GM10847 (cell line): Measurements from ENCODE around the gene KIAA1217.

ENCODE experiments used
- POLR2A ChIP-seq: IDR thresholded peaks from 2 replicates; pipeline ENCODE4 v1.6.1; 2011; ENCODE audit not compliant: insufficient read length; ENCODE audit errors: extremely low read depth

KIAA1217 gene

DNA sequence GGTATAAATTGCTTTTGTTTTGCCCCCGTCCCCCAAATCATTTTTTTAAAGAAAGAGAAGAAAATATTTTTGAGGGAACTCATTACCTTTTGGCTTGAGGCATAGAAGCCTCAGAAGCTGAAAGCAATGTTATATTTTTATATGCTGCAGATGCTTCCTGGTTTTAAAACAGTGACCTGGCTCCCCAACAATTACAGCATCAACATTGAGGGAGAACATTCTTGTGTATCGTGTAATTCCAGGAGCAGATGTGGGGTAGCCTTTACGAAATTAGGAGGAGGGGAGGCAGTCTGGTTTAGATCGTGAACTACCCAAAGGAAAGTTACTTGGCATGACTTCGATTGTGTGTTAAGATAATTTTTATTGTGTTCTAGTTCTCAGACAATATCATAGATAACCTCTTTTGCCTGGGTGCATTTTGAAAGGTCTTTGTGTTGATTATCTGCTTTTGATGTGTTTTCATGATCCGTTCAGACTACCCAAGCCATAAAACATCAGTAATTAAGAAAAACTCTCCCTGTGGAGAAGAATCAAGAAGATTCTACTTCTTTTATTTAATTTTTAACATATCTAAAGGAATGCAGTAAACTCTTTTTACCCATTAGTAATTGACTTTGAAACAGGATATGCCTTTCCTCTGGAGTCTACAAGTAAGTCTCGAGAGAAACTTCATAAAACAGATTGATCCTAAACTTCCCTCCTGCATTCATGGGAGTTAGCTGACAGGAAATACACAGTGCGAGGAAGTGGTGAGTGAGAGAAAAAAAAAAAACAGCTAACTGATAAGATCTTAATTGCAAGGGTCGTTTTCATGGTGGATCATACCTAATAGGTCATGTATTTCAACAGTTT, 141.4 kb downstream of the KIAA1217 start:
- TF ChIP-seq POLR2A = no peak

DNA sequence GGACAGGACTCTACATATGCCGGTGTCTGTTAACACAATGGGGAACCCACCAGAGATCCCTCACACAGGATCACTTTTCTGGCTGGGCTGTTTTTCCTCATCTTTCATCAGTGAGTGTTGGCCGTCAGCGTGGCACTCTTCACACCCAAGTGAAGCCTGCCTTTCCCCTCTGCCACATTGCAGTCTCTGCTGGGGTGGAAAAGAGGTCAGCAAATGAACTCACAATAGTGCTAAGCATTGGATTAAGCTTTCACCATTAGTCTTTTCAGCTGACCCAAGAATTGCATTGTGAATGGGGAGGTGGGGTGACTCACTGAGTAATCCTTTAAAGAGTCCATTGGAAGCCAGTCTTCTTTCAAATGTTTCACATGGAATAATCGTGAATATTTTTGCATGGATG, 143.0 kb downstream of the KIAA1217 start:
- no peak for TF ChIP-seq POLR2A

DNA sequence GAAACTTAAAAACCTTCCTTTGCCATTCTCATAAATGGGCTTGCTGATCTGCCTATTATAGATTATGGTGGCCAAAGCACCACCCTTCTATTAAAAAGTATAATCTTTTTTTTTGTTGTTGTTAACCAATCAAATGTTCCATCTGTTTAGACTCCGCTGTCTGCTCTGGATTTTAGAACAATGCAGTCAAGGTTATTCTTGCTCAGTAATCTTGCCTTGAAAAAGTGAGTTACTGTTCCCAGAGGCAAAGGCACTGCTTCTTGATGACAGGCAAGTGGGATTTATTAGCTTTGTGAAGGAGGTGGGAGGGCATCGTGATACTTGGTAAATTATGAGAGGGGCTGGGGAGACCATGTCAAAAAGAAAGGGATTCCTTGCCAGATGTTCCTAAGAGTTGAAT, 143.5 kb downstream of the KIAA1217 start:
- TF ChIP-seq POLR2A = no peak

DNA sequence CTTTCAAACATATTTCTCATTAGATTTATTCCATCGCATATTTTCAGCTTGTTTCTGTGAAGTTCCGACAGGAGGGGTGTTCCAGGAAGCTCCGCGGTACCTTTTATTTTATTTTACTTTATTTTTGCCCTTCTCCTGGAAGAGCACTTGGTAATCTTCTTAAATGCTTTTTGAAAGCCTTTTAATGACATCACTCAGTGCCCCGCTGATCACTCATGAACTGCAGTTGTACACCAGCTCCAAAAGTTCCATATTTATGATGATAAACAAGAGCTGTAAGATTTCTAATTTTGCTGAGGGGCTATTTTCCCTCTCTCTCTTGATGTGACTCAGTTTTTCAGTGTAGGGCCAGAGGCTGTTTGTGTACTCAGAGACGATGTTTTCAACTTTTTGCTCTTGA, 144.4 kb downstream of the KIAA1217 start:
- TF ChIP-seq POLR2A = no peak

DNA sequence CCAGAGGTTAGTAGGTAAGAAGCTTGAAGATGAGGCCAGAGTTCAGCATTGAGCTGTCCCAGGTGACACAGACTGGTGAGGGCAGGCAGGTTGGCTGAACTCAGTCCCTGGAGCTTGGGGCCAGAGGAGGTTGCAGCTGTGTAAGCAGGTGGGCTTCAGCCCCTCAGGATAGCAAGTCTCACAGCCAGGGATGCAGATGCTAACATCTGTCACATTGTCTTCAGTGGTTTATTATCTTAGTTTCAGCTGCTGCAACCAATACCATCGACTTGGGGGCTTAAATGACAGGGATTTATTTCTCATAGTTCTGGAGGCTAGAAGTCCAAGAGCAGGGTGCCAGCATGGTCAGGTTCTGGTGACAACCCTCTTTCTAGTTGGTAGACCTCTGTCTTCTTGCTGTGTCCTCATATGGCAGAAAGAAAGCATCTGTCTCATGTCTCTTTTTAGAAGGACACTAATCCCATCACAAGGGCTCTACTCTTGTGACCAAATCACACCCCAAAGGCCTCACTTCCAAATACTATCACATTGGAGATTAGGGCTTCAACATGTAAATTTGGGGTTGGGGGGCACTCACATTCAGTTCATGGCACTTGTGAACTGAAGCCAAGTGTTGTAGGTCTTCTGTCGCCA, 146.2 kb downstream of the KIAA1217 start:
- no peak for TF ChIP-seq POLR2A

DNA sequence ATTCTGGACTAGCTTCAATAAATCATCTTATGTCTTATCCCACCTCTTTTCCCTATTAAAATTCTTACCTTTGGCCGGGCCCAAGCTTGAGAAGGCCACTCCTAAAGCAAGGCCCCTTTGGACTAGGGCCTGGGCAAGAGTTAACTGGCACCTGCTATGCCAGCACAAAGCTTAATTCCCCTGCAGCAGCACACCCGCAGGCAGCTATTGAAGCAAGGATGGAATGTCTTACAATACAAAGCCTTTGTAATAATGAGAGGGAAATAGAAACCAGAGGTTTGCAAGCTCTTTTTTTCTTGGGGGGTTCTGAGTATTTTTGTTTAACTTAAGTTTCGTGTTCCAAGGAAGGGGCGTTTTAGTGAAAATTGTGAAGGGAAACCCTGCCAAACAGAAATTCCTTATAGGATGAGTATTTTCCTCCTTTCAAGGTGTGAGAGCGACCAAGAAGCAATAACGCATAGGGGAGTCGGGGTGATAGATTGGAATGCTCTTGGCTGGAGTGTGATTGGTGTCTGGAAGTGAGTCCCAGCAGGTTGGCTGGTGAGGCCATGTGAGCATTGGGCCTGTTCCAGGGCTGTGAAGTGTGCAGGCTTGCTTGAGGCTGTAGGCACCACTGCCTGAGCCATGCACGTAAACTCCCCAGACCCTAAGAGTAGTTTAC, 148.5 kb downstream of the KIAA1217 start:
- TF ChIP-seq POLR2A = no peak

DNA sequence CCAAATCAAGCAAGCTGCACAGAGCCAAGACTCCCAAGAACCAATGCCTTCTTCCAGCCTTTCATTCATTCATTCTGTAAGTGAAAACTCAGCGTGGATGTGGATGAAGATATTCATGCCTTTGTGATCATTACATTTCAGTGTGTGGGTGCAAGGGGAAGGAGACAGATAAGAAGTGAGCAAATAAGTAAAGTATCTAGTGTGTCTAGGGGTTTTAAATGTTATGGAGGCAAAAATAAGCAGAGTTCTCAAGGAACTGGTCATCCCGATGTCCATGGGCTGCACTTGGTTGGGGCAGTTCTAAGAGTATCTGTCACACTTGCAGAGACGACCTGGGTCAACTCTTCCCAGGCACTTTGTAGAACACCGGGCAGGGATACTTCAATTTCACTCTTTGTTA, 149.1 kb downstream of the KIAA1217 start:
- TF ChIP-seq POLR2A = no peak

DNA sequence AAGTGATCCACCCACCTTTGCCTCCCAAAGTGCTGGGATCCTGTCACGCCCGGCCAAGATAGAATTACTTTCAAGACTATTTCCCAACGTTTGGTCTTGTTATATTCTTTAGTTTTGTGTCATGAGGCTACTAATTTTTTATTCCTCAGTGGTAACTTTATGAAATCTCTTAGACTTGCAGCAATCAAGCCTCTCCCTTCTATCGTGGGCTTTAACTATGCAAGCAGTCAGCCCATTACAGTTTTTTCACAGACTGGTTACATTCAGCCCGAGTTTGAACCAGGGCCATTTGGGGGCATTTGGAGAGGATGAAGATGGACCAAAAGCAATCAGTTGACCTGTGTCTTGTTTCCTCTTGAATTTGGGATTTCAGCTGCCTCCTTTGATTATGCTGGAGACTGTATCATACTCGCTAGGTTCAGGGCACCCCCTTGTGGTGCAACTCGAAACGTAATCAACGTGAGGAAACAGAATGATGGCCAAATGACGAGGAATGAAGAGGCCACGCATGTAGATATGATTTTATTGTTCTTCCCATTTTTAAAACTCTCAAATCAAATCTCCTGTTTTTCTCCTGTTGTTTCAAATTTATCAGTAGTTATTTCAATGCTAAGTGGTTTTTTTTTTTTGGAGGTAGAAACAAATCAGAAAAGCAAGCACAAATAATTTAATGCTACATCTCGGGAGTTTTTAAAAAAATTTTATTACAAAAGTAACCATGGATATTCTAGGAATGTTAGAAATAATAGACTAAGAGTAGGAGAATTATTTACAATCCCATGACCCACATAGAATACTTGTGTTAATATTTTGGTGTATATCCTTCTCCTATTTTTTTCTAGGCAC, 151.6 kb downstream of the KIAA1217 start:
- TF ChIP-seq POLR2A = no peak

DNA sequence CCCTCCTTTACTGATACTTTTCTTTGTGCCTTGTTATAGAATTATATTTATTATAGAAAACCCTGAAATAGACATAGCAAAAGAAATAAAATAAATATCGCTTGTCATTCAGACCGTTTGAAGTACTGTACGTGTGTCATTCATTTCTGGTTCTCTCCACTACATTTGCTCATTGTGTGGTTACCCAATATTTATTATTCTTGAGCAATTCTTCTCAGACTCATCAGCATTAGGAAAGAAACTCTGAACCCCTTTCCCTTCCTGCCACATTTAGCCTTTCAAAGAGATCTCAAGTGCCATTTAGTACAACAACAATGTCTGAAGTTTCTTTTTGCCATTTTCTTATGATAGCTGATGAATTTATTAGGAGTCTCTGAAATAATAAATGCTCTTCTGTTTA, 154.1 kb downstream of the KIAA1217 start:
- no peak for TF ChIP-seq POLR2A

DNA sequence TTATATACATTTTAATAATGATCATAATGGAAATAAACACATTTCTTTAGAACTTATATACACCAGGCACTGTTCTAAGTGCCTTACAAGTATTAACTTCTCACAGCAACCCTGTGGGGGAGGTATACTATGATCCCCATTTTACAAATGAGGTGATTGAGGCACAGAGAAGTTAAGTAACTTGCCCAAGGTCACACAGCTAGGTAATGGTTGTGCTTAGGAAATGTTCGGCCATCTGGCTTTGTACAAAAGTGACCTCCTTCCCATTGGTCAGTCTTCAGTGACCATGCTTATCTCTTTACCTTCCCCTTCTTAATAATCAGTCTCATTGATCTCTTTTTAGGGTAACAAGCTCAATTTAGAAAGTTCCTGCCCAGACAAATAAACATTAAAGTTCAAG, 158.8 kb downstream of the KIAA1217 start:
- no peak for TF ChIP-seq POLR2A

DNA sequence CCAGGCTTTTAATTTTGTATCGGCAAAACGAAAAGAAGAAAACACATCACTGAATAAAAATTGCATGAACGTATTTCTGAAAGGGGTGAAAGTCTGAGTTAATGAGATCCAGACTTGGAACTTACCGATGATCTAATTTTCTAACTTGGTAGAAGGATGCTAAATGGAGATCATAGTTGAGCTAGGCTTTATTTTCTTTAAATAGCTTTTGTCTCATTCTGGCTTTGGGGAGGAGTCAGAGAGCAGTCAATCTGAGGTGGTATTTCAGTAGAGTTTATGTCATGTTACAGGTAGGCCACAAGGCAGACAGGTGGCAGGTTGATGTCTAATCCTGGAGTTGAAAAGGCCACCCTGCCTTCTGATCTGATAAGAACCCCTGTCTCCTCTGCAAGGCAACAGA, 161.9 kb downstream of the KIAA1217 start:
- no peak for TF ChIP-seq POLR2A

DNA sequence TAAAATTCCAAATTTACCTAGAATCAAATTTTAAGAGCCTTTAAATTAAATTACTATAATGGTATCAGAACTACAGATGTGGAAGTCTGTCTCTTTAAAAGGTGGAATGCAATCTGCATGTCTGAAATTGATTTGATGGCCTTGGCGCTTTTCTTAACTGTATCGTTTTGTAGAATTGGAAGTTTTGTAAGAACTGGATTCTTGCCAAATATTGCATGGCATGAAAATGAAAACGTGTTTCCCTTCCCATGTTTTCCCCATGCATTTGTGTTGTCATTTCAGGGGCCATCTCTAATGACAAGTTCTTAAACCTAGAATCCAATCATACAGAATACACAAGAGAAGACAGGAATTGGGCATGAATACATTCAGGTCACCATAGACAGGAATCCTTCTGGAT, 162.5 kb downstream of the KIAA1217 start:
- TF ChIP-seq POLR2A = no peak

DNA sequence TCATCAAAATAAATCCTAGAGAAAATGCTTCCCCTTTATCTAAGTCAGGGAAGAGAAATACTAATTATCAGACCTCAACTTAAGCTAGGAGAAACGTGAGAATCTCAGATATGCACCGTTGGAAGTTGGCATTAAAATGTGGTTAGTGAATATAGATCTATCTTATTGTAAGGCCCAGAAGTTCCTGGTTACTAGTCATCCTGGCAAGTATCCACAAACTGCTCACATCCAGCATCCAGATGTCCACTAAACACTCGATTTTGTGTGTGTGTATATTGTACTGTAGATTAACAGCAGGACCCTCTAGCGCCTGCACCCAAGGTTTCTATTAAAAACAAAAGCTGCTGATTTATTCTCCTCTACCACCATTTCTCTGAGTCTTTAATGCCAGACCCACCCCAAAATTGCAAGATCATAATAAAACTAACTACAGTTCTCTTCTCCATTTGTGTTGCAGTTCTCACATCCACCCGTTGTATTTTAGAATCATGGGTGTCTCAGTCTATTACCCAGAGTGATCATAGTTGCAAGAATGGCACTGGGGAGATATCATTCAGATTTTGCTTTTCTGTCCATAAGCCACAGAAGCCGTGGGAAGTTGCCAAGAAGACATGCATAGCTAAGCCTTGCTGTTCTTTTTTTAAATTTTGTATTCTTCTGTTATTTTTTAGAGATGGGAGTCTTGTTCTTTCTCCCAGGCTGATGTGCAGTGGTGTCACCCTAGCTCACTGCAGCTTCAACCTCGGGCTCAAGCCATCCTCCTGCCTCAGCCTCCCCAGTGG, 165.4 kb downstream of the KIAA1217 start:
- no peak for TF ChIP-seq POLR2A

DNA sequence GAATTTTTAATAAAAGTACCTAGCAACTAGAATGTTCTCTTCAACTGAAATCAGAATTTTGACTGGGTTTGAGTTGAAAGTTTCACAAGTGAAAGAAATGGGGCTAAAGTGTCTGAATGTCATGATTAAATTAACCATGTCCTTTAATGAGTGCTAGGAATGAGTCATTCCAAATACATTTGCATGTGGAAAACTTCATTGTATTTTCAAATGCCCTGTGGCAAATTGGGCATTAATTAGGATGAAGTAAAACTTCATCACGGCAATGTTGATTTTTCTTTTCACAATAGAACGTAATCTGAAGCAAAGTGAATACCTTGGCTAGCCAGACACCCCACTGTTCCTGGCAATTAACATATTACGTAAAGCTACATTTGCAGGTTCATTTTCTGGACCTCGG, 166.6 kb downstream of the KIAA1217 start:
- TF ChIP-seq POLR2A = no peak
